ENCODE measurements around the gene MCTP1. TPM values are rescaled to one million over a fixed set of nuclear protein-coding genes. Genes with fewer than 3 reads are reported as not detected.
"Not testable (repeated sequence)": the region's sequence is repeated elsewhere in the genome, so short reads cannot be mapped to it uniquely, and the experiment has no call there.

Gene MCTP1
- polyA plus RNA-seq, 3 donors, result 4.2 to 5.6 (median 4.9) TPM

DNA sequence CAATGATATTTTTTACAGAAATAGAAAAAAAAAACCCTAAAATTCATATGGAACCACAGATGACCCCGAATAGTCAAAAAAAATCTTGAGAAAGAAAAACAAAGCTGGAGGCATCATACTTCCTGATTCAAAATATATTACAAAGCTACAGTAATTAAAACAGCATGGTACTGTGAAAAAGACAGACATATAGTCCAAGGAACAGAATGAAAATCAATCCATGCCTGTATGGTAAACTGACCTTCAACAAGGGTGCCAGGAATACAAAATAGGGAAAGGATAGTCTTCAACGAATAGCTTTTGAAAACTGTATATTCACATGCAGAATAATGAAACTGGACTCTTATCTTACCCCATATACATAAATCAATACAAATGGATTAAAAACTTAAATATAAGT, 307.5 kb downstream of the MCTP1 start:
- no peak for DNase-seq (ENCODE audit: low read depth in 3 of 3, low spot score in 2 of 3)

DNA sequence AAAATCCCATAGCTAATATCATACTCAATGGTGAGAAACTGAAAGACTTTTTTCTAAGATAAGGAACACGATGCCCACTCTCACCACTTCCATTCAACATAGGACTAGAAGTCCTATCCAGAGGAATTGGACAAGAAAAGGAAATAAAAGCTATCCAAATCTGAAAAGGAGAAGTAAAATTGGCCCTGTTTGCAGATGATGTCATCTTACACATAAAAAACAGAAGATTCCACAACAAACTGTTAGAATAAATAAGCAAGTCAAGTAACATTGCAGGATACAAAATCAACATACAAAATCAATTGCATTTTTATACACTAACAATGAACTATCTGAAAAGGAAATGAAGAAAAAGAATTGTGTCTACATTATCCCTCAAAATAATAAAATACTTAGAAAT, 308.0 kb downstream of the MCTP1 start:
- no peak for DNase-seq (ENCODE audit: low read depth in 3 of 3, low spot score in 2 of 3)

DNA sequence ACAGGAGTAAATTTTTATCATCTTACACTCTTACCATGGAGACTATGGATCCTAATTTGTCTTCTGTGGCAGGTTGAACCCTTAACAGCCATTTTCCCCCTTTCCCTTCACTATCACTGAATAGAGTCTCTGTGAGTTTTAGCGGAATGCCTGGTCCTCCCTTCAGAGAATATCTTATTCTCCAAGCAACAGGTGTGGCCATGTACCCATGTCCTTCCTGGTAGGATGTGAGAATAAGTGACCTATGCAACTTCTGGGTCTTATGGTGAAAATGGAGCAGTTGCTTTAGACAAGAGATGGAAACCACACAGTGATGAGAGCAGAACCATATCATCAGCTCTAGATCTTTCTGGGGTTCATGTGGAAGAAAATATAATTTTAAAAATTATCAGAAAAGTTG, 312.6 kb downstream of the MCTP1 start:
- DNase-seq (ENCODE audit: low read depth in 3 of 3, low spot score in 2 of 3), result no peak

DNA sequence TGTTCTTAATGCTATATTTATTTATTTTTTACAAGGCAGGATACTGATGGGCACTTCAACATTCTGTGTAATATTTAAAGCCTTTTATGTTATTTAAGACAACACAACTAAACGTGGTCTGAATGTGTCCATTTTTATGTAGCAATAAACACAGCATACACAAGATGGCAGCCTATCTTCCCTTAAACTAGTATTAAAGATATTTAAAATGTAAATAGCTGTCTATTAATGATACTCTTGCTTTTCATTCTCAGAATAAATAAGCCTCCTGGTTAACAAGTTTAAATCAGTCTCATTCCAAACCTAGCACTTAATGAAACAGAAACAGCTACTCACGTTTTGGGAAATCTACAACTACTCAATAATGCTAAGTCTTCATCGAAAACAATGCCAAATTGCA, 315.7 kb downstream of the MCTP1 start:
- DNase-seq (ENCODE audit: low read depth in 3 of 3, low spot score in 2 of 3), result no peak

DNA sequence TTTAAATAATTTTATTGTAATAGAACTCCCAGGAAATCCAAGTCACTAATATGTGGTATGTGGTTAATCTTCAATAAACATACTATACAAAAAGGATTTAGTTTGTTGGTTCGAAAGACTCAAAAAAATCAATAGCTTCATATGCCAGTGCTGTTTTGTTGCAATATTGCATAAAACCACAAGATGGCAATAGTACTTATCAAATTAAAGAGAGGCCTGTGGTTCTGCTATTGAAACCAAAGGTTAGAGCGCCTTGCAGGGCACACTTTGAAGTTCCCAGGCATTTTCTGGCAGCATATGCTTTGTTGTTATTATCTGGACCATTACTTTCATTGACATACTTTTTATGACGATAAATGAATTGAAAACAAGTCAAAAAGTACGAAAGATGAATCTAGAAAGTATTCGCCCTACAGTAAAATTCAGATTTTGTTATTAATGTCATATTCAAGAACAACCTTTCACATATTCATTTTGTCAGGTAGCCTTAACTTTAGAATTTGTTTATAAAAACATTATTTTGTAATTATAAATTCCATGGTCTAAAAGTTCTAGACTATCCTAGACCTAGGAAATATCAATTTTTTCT, 316.3 kb downstream of the MCTP1 start:
- DNase-seq (ENCODE audit: low read depth in 3 of 3, low spot score in 2 of 3), result peak; percentile 41 to 52 (median 52)

DNA sequence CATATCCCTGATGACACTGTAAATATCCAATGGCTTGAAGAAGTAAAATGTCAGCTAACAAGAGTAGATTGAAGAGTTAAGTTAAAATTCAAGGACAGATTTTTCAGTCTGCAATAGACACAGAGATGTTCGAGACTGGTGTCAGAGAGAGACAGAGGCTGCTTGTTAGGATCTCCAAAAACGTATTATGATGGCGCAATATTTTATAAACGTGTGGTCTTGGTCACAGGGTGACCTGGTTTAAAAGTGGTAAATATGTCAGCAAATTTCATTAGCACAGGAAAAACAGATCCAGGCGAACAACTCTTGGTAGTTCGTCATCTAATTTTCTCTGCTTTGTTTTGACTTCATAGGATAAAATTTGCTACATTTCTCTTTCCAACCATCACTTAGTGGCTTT, 317.4 kb downstream of the MCTP1 start:
- DNase-seq (ENCODE audit: low read depth in 3 of 3, low spot score in 2 of 3), result no peak

DNA sequence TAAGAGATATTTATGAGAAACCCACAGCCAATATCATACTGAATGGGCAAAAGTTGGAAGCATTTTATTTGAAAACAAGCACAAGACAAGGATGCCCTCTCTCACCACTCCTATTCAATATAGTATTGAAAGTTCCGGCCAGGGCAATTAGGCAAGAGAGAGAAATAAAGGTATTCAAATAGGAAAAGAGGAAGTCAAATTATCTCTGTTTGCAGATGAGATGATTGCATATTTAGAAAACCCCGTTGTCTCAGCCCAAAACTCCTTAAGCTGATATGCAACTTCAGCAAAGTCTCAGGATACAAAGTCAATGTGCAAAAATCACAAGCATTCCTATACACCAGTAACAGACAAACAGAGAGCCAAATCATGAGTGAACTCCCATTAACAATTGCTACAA, 325.6 kb downstream of the MCTP1 start:
- DNase-seq (ENCODE audit: low read depth in 3 of 3, low spot score in 2 of 3), result not testable (repeated sequence)

DNA sequence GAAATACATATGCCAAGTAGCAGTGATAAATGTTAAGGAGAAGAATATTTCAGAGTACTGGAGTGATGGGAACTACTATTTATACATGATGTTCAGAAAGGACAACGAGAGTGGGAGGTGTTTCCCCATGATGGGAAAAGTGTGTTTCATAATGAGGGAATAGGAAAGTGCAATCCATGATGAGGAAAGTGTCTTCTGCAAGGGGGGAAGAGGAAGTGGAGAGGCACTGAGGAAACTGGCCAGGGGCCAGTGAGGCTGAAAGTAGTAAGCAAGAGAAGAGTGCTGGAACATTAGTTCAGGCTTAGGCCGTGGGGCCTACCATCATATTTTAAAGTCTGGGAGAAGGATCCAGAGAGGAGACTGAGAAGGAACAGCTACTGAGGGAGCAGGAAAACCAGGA, 339.2 kb downstream of the MCTP1 start:
- DNase-seq (ENCODE audit: low read depth in 3 of 3, low spot score in 2 of 3), result no peak

DNA sequence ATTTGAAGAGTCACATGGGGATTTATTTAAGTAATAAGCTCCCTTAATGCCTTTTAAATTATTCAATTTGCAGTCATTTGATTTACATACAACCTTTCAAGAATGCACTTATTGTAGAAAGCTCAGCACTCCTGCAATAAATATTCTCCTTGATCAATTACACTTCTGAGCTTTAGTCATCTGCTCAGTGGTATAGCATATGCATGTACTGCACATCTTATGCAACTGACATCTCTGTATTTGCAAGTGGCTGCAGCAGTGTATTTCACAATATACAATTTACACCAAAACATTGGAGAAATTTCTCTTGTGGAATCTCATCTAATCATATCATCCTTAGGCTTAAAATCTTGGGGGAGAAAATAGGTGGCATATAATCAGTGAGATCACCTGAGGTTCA, 340.7 kb downstream of the MCTP1 start:
- DNase-seq (ENCODE audit: low read depth in 3 of 3, low spot score in 2 of 3), result no peak

DNA sequence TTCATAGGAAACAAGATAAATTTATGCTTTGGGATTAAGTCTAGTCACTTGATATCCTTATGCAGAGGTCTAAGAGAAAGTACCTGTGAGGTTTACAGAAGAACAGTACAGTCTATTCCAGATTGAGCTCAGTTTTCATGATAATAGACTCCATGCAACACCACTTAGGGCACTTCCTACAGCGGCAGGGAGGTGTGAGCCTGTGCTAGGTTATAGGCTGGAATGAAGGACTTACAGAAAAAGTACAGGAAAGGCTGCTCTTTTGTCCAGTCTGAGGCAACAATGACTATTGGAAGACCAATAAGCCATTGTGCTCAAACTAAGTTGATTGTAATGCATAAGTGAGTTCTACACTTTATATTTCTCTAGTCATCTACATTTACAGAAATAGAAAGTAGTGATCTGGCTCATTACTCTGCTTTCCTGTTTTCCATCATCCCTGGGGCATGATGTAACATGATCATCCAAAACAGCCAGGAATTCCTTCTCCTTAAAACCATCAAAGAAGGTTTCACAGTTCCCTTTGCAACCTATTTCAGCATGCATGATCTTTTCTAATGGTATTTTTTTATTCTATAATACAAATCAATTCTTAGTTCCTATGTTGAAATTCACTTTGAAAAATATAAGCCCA, 343.7 kb downstream of the MCTP1 start:
- DNase-seq (ENCODE audit: low read depth in 3 of 3, low spot score in 2 of 3), result no peak

DNA sequence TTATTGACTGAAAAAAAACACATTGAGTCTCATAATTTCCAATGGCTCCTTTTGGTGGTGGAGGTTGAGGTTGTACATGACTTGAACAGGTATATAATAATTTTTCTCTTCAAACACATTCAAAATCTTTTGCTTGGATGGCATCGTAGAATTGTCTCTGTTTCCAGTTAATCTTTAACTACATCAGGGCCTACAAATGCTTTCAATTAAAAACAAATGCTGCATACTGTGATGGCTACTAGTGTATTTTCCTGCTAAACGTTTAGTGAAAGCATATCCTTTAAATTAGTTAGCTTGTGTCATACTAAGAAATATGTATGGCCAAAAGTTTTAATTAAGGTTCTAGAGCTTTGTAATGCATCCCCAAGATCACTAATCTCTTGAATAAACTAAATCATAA, 352.6 kb downstream of the MCTP1 start:
- DNase-seq (ENCODE audit: low read depth in 3 of 3, low spot score in 2 of 3), result no peak

DNA sequence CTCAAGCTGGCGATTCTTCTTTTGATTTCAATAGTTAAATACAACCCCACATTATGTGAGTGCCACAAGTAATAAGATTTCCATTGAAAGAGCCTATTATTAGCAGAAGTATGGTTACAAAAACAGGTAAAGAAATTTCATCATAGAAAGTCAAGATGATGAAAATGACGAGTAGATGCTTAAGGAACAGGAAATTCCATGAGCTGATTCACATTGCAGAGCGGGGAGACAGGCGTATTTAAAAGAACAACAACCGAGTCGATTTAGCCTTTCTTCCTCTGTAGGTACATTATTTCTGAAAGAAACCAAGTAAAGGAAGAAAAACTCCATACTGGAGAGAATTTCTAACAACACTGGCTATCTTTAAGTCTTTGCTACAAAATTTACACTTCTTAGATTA, 356.0 kb downstream of the MCTP1 start:
- no peak for DNase-seq (ENCODE audit: low read depth in 3 of 3, low spot score in 2 of 3)

DNA sequence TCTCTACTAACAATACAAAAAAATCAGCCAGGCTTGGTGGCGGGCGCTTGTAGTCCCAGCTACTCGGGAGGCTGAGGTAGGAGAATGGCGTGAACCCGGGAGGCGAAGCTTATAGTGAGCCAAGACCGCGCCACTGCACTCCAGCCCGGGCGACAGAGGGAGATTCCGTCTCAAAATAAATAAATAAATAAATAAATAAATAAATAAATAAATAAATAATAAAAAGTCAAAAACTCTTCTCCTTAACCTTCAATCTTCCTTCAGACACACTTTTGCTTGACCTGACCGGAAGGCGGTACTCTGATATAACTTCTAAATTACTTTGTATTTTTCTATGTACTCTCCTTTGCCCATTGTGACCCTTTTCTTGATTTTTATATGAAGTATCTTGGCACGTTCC, 364.3 kb downstream of the MCTP1 start:
- DNase-seq (ENCODE audit: low read depth in 3 of 3, low spot score in 2 of 3), result no peak

DNA sequence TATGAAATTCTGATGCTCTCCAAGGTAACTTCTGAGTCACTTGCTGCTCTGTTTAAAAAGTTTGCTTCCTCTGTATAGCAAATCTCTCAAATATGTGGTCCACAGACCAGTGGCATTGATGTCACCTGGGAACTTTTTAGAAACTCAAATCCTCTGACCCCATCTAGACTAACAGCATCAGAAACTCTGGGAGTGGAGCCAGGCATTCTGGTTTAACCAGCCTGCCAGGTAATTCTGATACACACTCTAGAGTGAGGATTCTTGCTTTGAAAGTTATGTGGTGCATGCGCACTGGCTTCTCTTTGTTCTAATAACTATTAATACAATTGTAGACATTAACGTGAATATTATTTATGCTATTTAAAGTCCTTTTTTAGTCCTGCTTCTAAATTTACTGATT, 368.3 kb downstream of the MCTP1 start:
- DNase-seq (ENCODE audit: low read depth in 3 of 3, low spot score in 2 of 3), result no peak

DNA sequence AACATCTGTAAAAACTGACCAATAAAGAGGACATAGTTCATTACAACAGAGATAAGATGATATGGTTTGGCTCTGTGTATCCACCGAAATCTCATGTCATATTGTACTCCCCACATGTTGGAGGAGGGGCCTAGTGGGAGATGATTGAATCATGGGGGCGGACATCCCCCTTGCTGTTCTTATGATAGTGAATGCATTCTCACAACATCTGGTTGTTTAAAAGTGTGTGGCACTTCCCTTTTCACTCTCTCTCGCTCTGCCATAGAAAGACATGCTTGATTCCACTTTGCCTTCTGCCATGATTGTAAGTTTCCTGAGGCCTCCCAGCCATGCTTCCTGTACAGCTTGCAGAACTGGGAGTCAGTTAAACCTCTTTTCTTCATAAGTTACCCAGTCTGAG, 373.6 kb downstream of the MCTP1 start:
- DNase-seq (ENCODE audit: low read depth in 3 of 3, low spot score in 2 of 3), result no peak

DNA sequence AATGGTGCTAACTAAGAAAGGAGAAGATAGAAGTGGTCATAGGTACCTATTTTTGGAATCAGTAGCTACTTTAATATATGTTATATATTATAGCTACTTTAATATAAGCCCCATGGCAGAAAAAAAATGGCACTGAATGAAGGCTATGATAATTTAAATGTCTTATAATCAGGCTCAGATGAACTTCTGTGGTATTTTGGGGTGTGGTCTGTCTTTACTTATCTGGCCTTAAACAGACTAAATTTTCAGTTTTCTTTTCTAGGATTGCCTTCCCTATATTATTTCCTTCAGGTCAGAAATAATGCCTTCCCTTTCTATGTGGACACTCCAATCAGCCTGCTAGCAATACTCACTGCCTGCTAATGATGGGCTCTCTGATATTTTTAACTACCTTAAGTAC, 374.2 kb downstream of the MCTP1 start:
- DNase-seq (ENCODE audit: low read depth in 3 of 3, low spot score in 2 of 3), result no peak

DNA sequence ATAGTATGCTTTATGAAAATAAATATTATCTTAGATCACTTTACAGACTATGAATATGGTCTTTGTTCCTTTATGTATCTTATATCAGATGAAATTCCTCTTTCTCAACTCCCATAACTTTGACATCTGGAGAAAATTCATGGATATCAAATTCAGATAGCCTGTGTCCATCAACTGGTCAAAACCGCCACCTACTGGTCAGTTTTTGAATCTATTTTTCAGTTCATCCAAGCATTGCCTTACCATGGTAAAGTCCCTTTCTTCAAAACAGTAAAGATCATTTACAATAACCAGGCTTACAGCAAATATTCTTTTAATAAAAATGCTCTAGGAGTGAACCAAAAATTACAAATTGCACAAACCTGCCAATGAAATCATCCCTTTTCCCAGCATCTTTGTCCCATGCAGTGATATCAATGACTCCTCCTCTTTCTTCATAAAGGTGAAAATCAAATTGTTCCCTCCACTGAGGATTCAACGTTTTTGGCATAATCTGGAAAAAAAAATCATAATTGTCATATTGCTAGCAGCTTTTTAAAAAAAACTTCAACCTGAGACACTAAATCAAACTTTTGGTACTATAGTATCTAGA, 375.9 kb downstream of the MCTP1 start:
- DNase-seq (ENCODE audit: low read depth in 3 of 3, low spot score in 2 of 3), result no peak

DNA sequence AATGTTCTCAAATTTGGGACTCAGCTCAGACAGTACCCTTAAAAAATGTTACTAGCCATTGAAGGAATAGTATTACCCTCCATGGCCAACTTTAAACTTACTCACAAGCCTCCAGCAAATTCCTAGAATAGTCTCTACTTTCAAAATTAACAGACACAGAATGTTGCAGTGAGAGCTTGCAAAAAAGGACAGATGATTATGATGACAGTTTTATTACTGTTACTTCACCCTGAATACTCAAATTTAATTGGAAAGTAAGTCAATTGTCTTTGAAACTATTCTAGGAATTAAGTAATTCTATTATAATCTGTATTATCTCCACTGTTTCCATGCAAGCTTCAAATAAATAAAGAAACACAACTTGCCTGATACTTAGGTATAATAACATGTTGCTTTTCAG, 378.1 kb downstream of the MCTP1 start:
- DNase-seq (ENCODE audit: low read depth in 3 of 3, low spot score in 2 of 3), result no peak

DNA sequence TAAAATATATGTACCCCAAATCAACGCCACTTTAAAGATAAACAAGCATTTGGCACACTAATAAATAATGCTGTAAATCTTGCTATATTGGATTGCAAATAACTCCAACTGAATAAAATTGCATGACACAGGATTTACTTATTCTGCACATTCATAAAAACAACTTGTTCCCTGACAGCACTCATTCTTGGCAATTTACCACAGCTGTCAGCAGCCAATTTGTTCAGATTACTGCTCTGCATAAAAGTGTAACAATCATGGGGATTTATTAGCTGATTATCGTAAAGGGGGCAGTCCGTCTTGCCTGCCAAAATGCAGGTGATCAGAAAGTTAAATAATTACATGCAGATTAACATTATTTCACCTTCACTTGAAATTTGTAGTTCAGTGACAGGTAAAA, 381.2 kb downstream of the MCTP1 start:
- no peak for DNase-seq (ENCODE audit: low read depth in 3 of 3, low spot score in 2 of 3)

DNA sequence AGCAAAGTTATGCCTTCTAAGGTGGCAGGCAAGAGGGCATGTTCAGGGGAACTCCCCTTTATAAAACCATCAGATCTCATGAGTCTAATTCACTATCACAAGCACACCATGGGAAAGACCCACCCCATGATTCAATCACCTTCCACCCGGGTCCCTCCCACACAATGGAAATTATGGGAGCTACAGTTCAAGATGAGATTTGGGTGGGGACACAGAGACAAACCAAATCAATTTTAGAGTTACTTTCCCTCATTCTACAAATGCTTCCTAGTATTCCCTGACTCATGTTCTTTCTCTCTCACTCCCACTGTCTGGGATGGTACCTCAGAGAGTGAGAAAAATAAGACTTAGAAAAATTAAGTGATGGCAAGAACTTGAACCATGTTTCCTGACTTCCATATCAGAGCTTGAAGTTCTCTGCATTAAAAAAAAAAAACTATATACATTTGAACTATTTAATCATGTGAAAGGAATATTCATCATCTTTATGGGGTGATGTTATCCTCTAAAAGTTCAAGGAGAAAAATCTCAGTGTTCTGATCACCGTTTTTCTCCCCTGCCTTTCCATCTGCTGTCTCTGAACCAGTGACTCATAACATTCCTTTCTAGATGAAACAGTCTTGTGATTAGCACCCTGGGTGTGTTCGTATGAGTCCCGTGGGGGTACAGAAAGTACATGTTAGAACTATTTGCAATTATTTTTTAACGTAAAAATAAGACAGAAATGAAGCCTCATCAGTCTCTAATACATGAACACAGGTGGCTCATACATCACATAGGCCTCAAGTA, 383.5 kb downstream of the MCTP1 start:
- no peak for DNase-seq (ENCODE audit: low read depth in 3 of 3, low spot score in 2 of 3)

DNA sequence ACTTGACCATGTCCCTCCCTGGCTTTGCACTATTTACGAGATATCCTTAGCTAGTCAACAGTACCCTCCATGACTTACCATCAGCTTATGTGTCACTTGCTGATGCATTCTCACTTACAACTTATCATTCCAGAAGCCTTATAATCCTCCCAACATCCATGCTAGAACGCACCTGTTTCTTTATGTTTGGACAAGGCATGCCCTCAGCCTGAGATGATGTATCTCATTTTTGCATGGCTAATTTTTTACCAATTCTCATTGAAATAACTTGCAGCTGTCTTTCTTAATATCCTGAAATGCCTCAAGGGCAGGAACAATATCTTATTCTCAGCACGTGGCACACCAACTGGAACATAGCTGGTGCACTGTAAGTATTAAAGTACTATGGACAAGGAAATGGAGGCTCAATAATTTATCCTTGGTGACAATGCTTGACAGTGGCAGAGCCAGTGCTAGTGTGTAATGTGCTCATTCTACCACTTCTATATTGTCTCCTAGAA, 384.8 kb downstream of the MCTP1 start:
- no peak for DNase-seq (ENCODE audit: low read depth in 3 of 3, low spot score in 2 of 3)

Data from right renal cortex interstitium (tissue), 3 donors.